Measurements from ENCODE around the gene F7. TPM values are rescaled to one million over a fixed set of nuclear protein-coding genes. Genes with fewer than 3 reads are reported as not detected.

Gene F7
- polyA plus RNA-seq, 2 of the 4 experiments (the other 2 are of a cell fraction), result 0.26 to 0.65 TPM

DNA sequence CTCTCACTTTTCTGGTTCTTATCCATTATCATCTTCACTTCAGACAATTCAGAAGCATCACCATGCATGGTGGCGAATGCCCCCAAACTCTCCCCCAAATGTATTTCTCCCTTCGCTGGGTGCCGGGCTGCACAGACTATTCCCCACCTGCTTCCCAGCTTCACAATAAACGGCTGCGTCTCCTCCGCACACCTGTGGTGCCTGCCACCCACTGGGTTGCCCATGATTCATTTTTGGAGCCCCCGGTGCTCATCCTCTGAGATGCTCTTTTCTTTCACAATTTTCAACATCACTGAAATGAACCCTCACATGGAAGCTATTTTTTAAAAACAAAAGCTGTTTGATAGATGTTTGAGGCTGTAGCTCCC lies 14.2 kb downstream of the F7 start:
- ATAC-seq (no peak), DNase-seq (ENCODE audit: low read depth in 1 of 2, low spot score in 1 of 2) (no peak), FAIRE-seq (no peak)
- POLR2A ChIA-PET, result no interaction called here
- no peak overlapping the region for H3K4me3 ChIP-seq
- H3K4me2 ChIP-seq, result no peak overlapping the region
- 73% methylated on average over 7 of the region's 7 CpGs for WGBS (ENCODE audit: missing lambda C conversion rate)
- no peak overlapping the region for H3K27ac ChIP-seq
- no peaks in the 10 kb centered on the region for H3K9me3 ChIP-seq
- no peak for TF ChIP-seq RNF2 (IDR thresholded peaks at IDR 0.05; ENCODE audit: borderline replicate concordance, low read depth)
- CTCF ChIA-PET, result interaction anchor here (1.6 kb wide), 1 partner anchor 12 kb away, joined by 3 read pairs; no protein-coding TSS in a partner anchor
- no peaks in the 10 kb centered on the region for H3K4me1 ChIP-seq

DNA sequence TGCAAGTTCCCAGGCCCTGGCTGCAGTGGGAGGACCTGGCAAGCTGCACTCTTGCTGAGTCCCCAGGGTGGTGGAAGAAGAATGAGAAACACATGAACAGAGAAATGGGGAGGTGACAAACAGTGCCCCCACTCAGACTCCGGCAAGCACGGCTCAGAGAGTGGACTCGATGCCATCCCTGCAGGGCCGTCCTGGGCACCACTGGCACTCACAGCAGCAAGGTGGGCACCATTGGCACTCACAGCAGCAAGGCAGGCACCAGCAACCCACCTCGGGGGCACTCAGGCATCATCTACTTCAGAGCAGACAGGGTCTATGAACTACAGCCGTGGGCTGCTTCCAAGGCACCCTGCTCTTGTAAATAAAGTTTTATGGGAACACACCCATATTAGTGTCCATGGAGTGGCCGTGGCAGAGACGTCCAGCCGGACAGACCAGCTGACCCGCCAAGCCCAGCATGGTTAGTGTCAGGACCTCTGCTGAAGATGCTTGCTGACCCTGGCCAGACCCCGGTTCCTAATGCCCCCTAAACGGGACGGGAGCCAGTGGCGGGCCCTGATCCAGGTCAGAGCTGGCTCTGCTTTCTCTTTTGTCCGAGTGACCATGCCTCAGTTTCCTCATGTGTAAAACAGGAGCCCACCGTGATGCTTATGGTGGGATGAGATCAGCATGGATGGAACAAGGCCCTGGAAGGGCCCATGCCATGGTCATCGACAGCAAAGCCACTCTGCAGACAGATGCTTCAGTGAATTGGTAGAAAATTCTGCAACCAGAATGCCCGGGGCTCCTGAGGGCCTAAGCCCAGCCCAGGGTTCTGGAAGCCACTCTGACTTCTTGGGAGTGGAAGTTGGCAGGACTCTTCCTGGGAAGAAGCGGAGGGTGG lies 14.9 kb downstream of the F7 start:
- POLR2A ChIA-PET, result no interaction called here
- ATAC-seq, result no peak
- no peaks in the 10 kb centered on the region for H3K9me3 ChIP-seq
- no peak overlapping the region for H3K27ac ChIP-seq
- DNase-seq (ENCODE audit: low read depth in 1 of 2, low spot score in 1 of 2), result no peak
- 56% methylated on average over 3 of the region's 19 CpGs for WGBS (ENCODE audit: missing lambda C conversion rate)
- no peak for FAIRE-seq
- no peak for TF ChIP-seq CHD2 (IDR thresholded peaks at IDR 0.05; ENCODE audit: low read length, partially characterized antibody)
- TF ChIP-seq RCOR1 (IDR thresholded peaks at IDR 0.05; ENCODE audit: low read depth, low read length), result no peak
- TF ChIP-seq, protein P1, sequence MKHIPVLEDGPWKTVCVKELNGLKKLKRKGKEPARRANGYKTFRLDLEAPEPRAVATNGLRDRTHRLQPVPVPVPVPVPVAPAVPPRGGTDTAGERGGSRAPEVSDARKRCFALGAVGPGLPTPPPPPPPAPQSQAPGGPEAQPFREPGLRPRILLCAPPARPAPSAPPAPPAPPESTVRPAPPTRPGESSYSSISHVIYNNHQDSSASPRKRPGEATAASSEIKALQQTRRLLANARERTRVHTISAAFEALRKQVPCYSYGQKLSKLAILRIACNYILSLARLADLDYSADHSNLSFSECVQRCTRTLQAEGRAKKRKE (CRISPR knock-in tag; IDR thresholded peaks at IDR 0.05; ENCODE audit: low read depth), result no peak
- no peak for TF ChIP-seq EP300 (IDR thresholded peaks at IDR 0.05)
- no peak for TF ChIP-seq TP53 (CRISPR knock-in tag; IDR thresholded peaks at IDR 0.05)
- TF ChIP-seq POLR2AphosphoS2 (conservative IDR thresholded peaks at IDR 0.05; ENCODE audit: low read length), result no peak
- no peak for TF ChIP-seq FOSB (CRISPR knock-in tag; IDR thresholded peaks at IDR 0.05)
- TF ChIP-seq, protein P2, sequence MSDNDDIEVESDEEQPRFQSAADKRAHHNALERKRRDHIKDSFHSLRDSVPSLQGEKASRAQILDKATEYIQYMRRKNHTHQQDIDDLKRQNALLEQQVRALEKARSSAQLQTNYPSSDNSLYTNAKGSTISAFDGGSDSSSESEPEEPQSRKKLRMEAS (IDR thresholded peaks at IDR 0.05), result no peak
- no peak for TF ChIP-seq HEYL (CRISPR knock-in tag; IDR thresholded peaks at IDR 0.05)
- TF ChIP-seq GATA3 (IDR thresholded peaks at IDR 0.05; ENCODE audit: borderline replicate concordance), result no peak
- no peak for TF ChIP-seq SMC3 (IDR thresholded peaks at IDR 0.05)
- no peak for TF ChIP-seq FOXS1 (CRISPR knock-in tag; IDR thresholded peaks at IDR 0.05)
- TF ChIP-seq ZSCAN20 (CRISPR knock-in tag; IDR thresholded peaks at IDR 0.05), result no peak
- no peaks in the 10 kb centered on the region for H3K4me1 ChIP-seq
- H3K4me3 ChIP-seq, result no peak overlapping the region
- CTCF ChIA-PET, result no interaction called here
- H3K4me2 ChIP-seq, result no peak overlapping the region

DNA sequence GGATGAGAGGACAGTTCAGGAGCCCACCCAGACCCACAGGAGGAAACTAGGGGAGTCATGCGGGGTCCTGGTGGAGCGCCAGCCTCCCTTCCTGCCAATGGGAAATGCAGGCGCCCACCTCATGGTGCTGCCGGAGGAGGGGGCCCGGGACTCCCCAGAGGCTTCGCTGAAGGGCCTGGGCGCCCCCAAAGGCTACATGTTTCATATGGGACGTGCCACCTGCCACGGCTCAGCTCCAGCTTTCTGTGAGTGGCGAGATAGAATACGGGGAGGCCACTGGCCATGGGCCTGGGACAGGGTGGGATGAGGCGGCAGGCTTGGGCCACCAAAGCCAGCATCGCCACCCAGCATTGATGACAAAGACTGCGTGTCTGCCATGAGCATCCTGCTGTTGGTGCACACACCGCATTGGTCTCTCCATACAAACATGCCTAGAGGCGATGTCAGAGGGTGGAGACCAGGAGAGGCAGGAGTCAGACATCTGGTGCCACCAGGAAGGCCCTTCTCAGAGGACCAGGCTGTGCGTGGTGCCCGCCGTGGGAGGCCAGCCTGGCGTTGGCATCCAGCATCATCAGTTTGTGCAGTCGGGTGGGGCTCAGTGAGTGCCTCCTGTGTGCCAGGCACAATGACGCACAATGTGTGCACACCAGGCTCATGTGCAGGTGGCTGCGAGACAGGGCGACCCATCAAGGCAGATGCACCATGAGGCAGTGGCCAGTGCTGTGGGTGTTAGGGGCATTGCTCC lies 15.8 kb downstream of the F7 start:
- FAIRE-seq (no peak), ATAC-seq (no peak), DNase-seq (ENCODE audit: low read depth in 1 of 2, low spot score in 1 of 2) (no peak)
- Histone ChIP-seq H3K27ac (no peak overlapping the region), H3K4me2 (no peak overlapping the region), H3K4me1 (no peaks in the 10 kb centered on the region), H3K4me3 (no peak overlapping the region), H3K9me3 (no peaks in the 10 kb centered on the region)
- WGBS (ENCODE audit: missing lambda C conversion rate), result 65% methylated on average over 13 of the region's 24 CpGs
- ChIA-PET POLR2A (no interaction called here), CTCF (no interaction called here)
- TF ChIP-seq, protein P3, sequence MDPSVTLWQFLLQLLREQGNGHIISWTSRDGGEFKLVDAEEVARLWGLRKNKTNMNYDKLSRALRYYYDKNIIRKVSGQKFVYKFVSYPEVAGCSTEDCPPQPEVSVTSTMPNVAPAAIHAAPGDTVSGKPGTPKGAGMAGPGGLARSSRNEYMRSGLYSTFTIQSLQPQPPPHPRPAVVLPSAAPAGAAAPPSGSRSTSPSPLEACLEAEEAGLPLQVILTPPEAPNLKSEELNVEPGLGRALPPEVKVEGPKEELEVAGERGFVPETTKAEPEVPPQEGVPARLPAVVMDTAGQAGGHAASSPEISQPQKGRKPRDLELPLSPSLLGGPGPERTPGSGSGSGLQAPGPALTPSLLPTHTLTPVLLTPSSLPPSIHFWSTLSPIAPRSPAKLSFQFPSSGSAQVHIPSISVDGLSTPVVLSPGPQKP (IDR thresholded peaks at IDR 0.05; ENCODE audit: low read depth, low read length), result no peak
- TF ChIP-seq MYC (IDR thresholded peaks at IDR 0.05; ENCODE audit: borderline replicate concordance, low read length) (no peak), EHF (CRISPR knock-in tag; IDR thresholded peaks at IDR 0.05) (no peak), CEBPB (IDR thresholded peaks at IDR 0.05) (no peak), NFE2L2 (conservative IDR thresholded peaks at IDR 0.05; ENCODE audit: low read length) (no peak), JUN (IDR thresholded peaks at IDR 0.05) (no peak), EP300 (IDR thresholded peaks at IDR 0.05) (no peak), RAD21 (conservative IDR thresholded peaks at IDR 0.05 in 1 of 2, IDR thresholded peaks at IDR 0.05 in 1 of 2) (no peak), GATA3 (IDR thresholded peaks at IDR 0.05; ENCODE audit: borderline replicate concordance) (no peak)
- TF ChIP-seq, protein P4, sequence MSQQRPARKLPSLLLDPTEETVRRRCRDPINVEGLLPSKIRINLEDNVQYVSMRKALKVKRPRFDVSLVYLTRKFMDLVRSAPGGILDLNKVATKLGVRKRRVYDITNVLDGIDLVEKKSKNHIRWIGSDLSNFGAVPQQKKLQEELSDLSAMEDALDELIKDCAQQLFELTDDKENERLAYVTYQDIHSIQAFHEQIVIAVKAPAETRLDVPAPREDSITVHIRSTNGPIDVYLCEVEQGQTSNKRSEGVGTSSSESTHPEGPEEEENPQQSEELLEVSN (IDR thresholded peaks at IDR 0.05; ENCODE audit: borderline replicate concordance, low read depth), result no peak
- TF ChIP-seq, protein P5, sequence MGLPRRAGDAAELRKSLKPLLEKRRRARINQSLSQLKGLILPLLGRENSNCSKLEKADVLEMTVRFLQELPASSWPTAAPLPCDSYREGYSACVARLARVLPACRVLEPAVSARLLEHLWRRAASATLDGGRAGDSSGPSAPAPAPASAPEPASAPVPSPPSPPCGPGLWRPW (IDR thresholded peaks at IDR 0.05), result no peak
- TF ChIP-seq, protein P1 (CRISPR knock-in tag; IDR thresholded peaks at IDR 0.05; ENCODE audit: low read depth), result no peak

Measured in A549 (cell line).